MM.1S (cell line): ENCODE data around the gene KDM6A.

Experiments
- CTCF ChIP-seq: fragments of 300-600 bp; sonication (generic); IDR thresholded peaks from 2 replicates; pipeline ENCODE4 v1.5.1; 2016; ENCODE audit warnings: antibody characterized with exemption, low read length, mixed read lengths
- EZH2 ChIP-seq: fragments of 300-600 bp; sonication (generic); optimal IDR thresholded peaks from 2 replicates; pipeline ENCODE3; 2017; ENCODE audit warnings: low read depth, mild to moderate bottlenecking, antibody characterized with exemption, low read length, mixed read lengths
- EZH2phosphoT487 ChIP-seq: fragments of 300-600 bp; sonication (generic); IDR thresholded peaks from 2 replicates; pipeline ENCODE4 v1.6.1; 2018; ENCODE audit warnings: antibody characterized with exemption, low read length

GRCh38 chrX:44944894-44945293 is 71.9 kb downstream of the KDM6A start:
- TF ChIP-seq CTCF (no peak), EZH2 (no peak), EZH2phosphoT487 (no peak)
